SIG-M5 (cell line): ENCODE data around the gene PTPN14.
"Not testable (repeated sequence)": the region's sequence is repeated elsewhere in the genome, so short reads cannot be mapped to it uniquely, and the experiment has no call there.

Experiments used
- DNase-seq: peaks from one replicate; lab custom pipeline; 2025; lab: John Stamatoyannopoulos, UW

Gene PTPN14

GRCh38 chr1:214394569-214394968 is 156.8 kb downstream of the PTPN14 start:
- not testable (repeated sequence) for DNase-seq

GRCh38 chr1:214393086-214393485 is 158.3 kb downstream of the PTPN14 start:
- DNase-seq = no peak

GRCh38 chr1:214391873-214392645 is 159.3 kb downstream of the PTPN14 start:
- no peak for DNase-seq

- DNase-seq = no peak
Observed at GRCh38 chr1:214389734-214390133, 161.7 kb downstream of the PTPN14 start.

GRCh38 chr1:214386747-214387146 is 164.7 kb downstream of the PTPN14 start:
- no peak for DNase-seq

GRCh38 chr1:214386333-214386732 is 165.1 kb downstream of the PTPN14 start:
- DNase-seq = no peak

GRCh38 chr1:214385428-214385827 is 166.0 kb downstream of the PTPN14 start:
- DNase-seq = no peak

GRCh38 chr1:214384373-214385079 is 166.9 kb downstream of the PTPN14 start:
- no peak for DNase-seq

GRCh38 chr1:214383381-214384372 is 167.7 kb downstream of the PTPN14 start:
- DNase-seq = no peak

- no peak for DNase-seq
Observed at GRCh38 chr1:214380986-214381695, 170.3 kb downstream of the PTPN14 start.

- DNase-seq = no peak
Observed at GRCh38 chr1:214380396-214380795, 171.0 kb downstream of the PTPN14 start.

GRCh38 chr1:214379236-214379970 is 172.0 kb downstream of the PTPN14 start:
- DNase-seq = no peak

GRCh38 chr1:214378492-214378891 is 172.9 kb downstream of the PTPN14 start:
- DNase-seq = no peak

- no peak for DNase-seq
Observed at GRCh38 chr1:214377886-214378285, 173.5 kb downstream of the PTPN14 start.

- DNase-seq = no peak
Observed at GRCh38 chr1:214377485-214377884, 173.9 kb downstream of the PTPN14 start.

- DNase-seq = no peak
Observed at GRCh38 chr1:214372092-214372491, 179.3 kb downstream of the PTPN14 start.

- no peak for DNase-seq
Observed at GRCh38 chr1:214370615-214371014, 180.8 kb downstream of the PTPN14 start.

GRCh38 chr1:214369364-214369763 is 182.0 kb downstream of the PTPN14 start:
- no peak for DNase-seq

GRCh38 chr1:214367841-214368240 is 183.6 kb downstream of the PTPN14 start:
- no peak for DNase-seq

GRCh38 chr1:214364786-214365295 is 186.6 kb downstream of the PTPN14 start:
- no peak for DNase-seq

GRCh38 chr1:214364386-214364785 is 187.0 kb downstream of the PTPN14 start:
- DNase-seq = no peak
